ENCODE measurements around the gene RPL15. TPM values are rescaled to one million over a fixed set of nuclear protein-coding genes. Genes with fewer than 3 reads are reported as not detected.

Gene RPL15
- total RNA-seq, 4 donors from 2014 or later = 2,085 to 2,928 (median 2,309) TPM

DNA sequence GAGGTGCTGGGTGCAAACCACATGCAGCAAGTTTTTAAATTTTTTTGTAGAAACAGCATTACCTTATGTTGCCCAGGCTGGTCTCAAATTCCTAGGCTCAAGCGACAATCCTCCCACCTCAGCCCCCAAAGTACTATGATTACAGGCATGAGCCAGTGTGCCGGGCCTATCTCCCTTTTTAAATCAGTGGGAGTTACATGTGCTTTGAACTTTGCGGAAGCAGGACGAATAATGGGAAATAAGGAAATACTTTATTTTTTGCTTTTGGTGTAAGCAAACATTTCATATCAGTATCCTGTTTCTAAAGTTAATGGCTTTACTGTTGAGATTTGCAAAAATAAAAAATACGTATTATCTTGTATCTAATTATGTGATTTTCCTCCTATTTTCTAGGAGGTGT, 37.2 kb downstream of the RPL15 start:
- no peak for ATAC-seq
- peaks cover 14 to 80% (median 26%) of the 10 kb centered on the region in 3 donors for H3K4me1 ChIP-seq
- H3K9me3 ChIP-seq = no peaks in the 10 kb centered on the region
- 87 to 92% methylated on average over 4 to 5 of the region's 5 CpGs for WGBS, 2 donors (ENCODE audit: low coverage in 1 of 2)
- no peaks in the 10 kb centered on the region for H3K27me3 ChIP-seq
- no peak for TF ChIP-seq POLR2A (IDR thresholded peaks at IDR 0.05)
- no peak for TF ChIP-seq POLR2AphosphoS5 (IDR thresholded peaks at IDR 0.05)
- TF ChIP-seq EP300 (IDR thresholded peaks at IDR 0.05) = no peak
- TF ChIP-seq, protein P1, sequence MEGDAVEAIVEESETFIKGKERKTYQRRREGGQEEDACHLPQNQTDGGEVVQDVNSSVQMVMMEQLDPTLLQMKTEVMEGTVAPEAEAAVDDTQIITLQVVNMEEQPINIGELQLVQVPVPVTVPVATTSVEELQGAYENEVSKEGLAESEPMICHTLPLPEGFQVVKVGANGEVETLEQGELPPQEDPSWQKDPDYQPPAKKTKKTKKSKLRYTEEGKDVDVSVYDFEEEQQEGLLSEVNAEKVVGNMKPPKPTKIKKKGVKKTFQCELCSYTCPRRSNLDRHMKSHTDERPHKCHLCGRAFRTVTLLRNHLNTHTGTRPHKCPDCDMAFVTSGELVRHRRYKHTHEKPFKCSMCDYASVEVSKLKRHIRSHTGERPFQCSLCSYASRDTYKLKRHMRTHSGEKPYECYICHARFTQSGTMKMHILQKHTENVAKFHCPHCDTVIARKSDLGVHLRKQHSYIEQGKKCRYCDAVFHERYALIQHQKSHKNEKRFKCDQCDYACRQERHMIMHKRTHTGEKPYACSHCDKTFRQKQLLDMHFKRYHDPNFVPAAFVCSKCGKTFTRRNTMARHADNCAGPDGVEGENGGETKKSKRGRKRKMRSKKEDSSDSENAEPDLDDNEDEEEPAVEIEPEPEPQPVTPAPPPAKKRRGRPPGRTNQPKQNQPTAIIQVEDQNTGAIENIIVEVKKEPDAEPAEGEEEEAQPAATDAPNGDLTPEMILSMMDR (IDR thresholded peaks at IDR 0.05) = no peak
- H3K4me3 ChIP-seq = no peak overlapping the region
- H3K27ac ChIP-seq = peak overlapping the region in 3 of 4 donors; percentile 2 to 29 (median 25)
- peaks cover 0 to 23% of the 10 kb centered on the region in 2 donors for H3K36me3 ChIP-seq

DNA sequence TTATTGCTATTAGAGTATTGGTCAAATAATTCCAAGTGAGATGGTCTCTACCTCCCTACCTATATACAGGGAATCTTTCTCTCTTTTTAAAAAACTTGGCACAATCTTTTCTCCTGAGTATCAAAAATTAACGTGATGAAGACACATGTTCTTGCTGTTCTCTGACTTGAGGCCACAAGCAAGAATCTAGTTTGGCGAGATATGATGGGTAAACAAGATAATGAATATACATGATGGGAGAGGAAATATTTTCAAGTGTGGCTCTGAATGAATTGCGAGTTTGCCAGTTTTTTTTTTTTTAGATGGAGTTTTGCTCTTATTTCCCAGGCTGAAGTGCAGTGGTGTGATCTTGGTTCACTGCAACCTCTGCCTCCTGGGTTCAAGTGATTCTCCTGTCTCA, 39.8 kb downstream of the RPL15 start:
- no peak overlapping the region for H3K4me3 ChIP-seq
- no peak for ATAC-seq
- no peaks in the 10 kb centered on the region for H3K9me3 ChIP-seq
- WGBS, 2 donors (ENCODE audit: low coverage in 1 of 2) = 47 to 78% methylated on average over 2 to 3 of the region's 3 CpGs
- H3K4me1 ChIP-seq = peaks cover 9 to 68% (median 13%) of the 10 kb centered on the region in 3 donors
- no peak overlapping the region for H3K27ac ChIP-seq
- peaks cover 0 to 44% of the 10 kb centered on the region in 2 donors for H3K36me3 ChIP-seq
- TF ChIP-seq POLR2A (IDR thresholded peaks at IDR 0.05) (no peak), POLR2AphosphoS5 (IDR thresholded peaks at IDR 0.05) (no peak), EP300 (IDR thresholded peaks at IDR 0.05) (no peak)
- TF ChIP-seq, protein P1 (IDR thresholded peaks at IDR 0.05) = no peak
- H3K27me3 ChIP-seq = no peaks in the 10 kb centered on the region

DNA sequence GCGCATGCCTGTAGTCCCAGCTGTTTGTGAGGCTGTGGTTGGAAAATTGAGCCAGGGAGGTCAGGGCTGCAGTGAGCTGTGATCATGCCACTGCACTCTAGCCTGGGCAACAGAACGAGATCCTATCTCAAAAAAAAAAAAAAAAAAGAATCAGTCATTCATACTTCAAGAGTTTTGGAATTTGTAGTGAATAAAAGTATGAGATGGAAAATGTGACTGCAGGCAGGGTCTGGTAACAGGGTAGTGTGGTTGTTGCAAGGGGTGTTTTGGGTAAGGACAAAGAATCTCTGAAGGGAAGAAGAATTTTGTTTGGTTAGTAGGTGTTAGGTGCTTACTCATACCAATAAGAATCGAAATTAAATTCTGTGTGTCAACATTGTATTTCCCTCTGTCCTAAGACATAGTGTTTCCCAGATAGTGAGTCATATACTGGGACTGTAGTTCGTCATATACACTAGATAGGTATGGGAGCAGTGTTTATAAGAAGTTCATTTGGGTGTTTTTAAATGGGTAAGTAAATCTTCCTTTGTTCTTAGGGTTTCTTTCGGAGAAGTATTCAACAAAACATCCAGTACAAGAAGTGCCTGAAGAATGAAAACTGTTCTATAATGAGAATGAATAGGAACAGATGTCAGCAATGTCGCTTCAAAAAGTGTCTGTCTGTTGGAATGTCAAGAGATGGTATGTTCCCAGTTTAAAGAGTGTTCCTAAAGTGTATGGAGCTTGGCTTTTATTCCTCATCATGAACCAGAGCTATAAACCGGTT, 42.4 kb downstream of the RPL15 start:
- Histone ChIP-seq H3K27me3 (no peaks in the 10 kb centered on the region), H3K9me3 (no peaks in the 10 kb centered on the region), H3K4me1 (peaks cover 0 to 55% (median 8%) of the 10 kb centered on the region in 3 donors), H3K36me3 (peaks cover 0 to 69% of the 10 kb centered on the region in 2 donors), H3K4me3 (no peak overlapping the region), H3K27ac (peak overlapping the region in 3 of 4 donors; percentile 38 to 76 (median 76))
- peak; percentile 56 for ATAC-seq
- peak; percentile 67 for TF ChIP-seq POLR2AphosphoS5 (IDR thresholded peaks at IDR 0.05)
- TF ChIP-seq, protein P1 (IDR thresholded peaks at IDR 0.05) = no peak
- 44 to 51% methylated on average over 5 to 6 of the region's 7 CpGs for WGBS, 2 donors (ENCODE audit: low coverage in 1 of 2)

DNA sequence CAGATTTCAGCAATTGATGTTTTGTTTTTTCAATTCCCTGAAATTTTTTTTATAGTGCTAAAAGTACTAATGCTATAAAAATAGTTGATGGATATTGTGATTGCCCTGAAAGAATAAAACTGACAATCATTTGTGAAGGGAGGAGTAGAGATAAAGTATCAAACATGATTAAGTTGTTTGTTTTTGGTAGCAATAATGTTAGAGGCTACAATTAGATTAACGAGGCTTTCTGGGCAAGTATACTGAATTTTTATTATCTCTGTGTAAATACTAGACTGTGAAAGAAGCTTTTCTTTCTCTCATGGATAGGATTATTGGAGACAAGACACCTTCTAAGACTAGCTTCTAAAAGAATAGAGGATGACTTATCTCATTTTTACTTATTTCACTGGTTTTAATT, 43.7 kb downstream of the RPL15 start:
- Histone ChIP-seq H3K27ac (peak overlapping the region in 3 of 4 donors; percentile 38 to 76 (median 76)), H3K36me3 (peaks cover 0 to 69% of the 10 kb centered on the region in 2 donors), H3K9me3 (no peaks in the 10 kb centered on the region), H3K4me1 (peaks cover 0 to 55% (median 8%) of the 10 kb centered on the region in 3 donors), H3K27me3 (no peaks in the 10 kb centered on the region), H3K4me3 (no peak overlapping the region)
- no peak for TF ChIP-seq EP300 (IDR thresholded peaks at IDR 0.05)
- no peak for TF ChIP-seq POLR2A (IDR thresholded peaks at IDR 0.05)
- TF ChIP-seq, protein P1 (IDR thresholded peaks at IDR 0.05) = no peak
- no peak for TF ChIP-seq POLR2AphosphoS5 (IDR thresholded peaks at IDR 0.05)
- ATAC-seq = no peak
- 67 to 78% methylated on average over 1 of the region's 1 CpG for WGBS, 2 donors (ENCODE audit: low coverage in 1 of 2)

DNA sequence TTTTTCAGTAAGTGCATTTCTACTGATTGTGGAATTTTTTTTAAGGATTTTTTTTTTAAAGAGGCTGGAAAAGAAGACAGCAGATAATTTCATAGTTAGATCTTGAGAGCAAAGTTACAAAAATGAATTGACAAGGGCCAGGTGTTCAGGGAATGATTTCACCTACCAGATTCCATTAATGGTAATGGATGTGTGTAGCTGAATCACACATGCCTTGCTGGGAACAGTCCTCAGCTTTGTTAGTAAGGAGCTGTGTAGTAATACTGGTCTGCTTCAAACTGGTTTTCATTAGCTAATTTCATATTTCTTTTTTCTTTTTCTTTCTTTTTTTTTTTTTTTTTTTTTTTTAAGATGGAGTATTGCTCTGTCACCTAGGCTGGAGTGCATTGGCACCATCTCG, 44.1 kb downstream of the RPL15 start:
- Histone ChIP-seq H3K27me3 (no peaks in the 10 kb centered on the region), H3K4me3 (no peak overlapping the region), H3K36me3 (peaks cover 0 to 69% of the 10 kb centered on the region in 2 donors), H3K9me3 (no peaks in the 10 kb centered on the region), H3K27ac (peak overlapping the region in 3 of 4 donors; percentile 38 to 76 (median 76)), H3K4me1 (peaks cover 3 to 57% (median 12%) of the 10 kb centered on the region in 3 donors)
- ATAC-seq = no peak
- WGBS, 2 donors (ENCODE audit: low coverage in 1 of 2) = no CpG with 5 or more reads among the region's 1 CpG
- TF ChIP-seq POLR2A (IDR thresholded peaks at IDR 0.05) = no peak
- TF ChIP-seq, protein P1 (IDR thresholded peaks at IDR 0.05) = no peak
